GM18951 (cell line): ENCODE results near the gene CNNM3.

ENCODE experiments used
- POLR2A ChIP-seq: IDR thresholded peaks from 4 replicates; pipeline ENCODE4 v1.6.1; 2011; ENCODE audit warnings: mild to moderate bottlenecking; ENCODE audit not compliant: insufficient read length, insufficient read depth; ENCODE audit errors: extremely low read depth
- in situ Hi-C: fragments of 300-500 bp; cut with MboI; formaldehyde crosslinking; loops from one replicate; pipeline ENCODE4 v1.12.0; 2022; ENCODE audit warnings: low sequenced_read_pairs, mixed read lengths, inconsistent platforms; ENCODE audit not compliant: unreplicated experiment

CNNM3 gene

DNA sequence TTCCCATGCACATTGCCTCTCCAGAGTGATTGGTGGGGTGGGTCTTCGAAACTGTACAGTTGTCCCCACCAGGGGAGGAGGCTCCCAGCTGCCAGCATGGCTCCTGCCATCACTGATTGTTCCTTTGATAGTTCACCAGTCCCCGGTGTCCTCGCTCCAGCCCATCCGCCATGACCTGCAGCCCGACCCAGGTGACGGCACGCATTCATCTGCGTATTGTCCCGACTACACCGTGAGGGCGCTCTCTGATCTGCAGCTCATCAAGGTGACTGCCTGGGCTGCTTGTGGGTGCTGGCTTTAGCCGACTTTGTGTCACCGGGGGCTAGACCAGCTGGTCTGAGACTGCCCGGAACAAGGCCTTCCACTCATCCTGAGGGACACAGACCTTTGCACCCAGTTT lies 12.4 kb downstream of the CNNM3 start:
- in situ Hi-C loops, result no loop called here
- no peak for TF ChIP-seq POLR2A

DNA sequence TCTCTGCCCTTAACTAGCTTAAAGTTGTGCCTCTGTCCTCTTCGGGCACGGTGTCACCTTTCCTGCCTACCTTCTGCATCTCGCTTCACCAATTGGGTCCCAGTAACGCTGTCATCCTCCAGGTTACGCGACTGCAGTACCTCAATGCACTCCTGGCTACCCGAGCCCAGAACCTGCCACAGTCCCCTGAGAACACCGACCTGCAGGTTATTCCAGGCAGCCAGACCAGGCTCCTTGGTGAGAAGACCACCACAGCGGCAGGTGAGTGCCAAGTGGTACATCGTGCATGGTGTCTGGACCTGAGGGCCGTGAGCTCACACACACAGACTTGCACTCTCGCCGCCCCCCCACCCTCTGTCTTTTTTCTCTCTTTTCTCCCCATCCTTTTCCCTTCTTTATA lies 12.8 kb downstream of the CNNM3 start:
- in situ Hi-C loops, result no loop called here
- no peak for TF ChIP-seq POLR2A

DNA sequence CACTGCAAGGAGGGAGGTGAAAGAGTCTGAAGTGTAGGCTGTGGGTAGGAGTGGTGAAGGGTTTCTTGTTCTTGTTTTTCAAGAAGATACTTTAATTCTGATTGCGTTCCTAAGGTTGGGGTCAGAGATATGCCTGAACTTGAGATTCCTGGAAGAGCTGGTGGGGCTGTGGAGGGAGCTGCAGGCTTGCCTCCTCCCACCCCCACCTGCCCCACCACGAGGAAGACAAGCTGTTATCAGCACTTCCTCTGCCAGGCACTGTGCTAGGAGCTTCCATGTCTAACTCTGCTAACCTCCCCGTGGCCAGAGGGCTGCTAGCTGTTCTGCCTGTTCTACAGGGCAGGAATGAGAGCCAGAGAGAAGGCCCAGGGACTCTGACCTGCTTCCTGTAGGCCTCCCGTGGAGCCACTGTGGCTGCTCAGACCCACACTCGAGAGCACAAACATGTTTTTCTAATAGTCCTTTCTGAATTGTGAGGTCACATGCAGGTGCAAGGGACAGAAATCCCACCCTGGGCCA lies 14.0 kb downstream of the CNNM3 start:
- in situ Hi-C loops, result no loop called here
- no peak for TF ChIP-seq POLR2A

DNA sequence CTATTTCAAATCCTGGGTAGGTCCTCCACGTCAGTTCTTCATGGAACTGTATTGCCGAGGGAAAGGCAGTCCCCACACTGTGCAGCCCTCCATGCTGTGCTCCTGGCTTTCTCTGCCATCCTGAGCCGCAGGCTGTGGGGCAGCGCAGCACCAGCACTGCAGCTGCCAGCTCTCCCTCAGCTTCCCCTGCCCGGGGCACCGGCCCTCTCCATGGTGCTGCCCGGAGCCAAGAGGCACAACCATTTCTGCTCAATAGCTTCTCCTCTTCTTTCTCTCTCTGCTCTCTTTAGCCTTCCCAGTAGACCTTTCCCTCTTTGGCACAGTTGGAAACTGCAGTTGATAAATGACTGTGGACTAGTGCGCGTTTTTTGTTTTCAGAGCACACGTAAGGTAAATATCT lies 15.6 kb downstream of the CNNM3 start:
- in situ Hi-C loops, result no loop called here
- TF ChIP-seq POLR2A, result no peak

DNA sequence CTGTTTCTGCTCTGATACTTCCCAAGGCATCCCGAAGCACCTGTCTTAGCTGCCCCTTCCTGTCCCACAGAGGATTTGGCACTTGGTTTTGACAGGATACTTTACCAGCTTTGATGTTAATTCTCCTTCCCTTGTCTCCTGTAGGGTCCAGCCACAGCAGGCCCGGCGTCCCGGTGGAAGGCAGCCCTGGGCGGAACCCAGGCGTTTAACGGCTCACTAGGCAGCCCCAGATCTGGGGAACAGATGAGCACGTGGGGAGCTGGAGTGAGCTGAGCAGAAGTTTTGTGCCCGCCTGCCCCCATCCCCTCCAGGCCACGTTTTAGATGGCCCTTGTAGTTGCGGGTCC lies 16.3 kb downstream of the CNNM3 start:
- TF ChIP-seq POLR2A, result no peak
- in situ Hi-C loops, result no loop called here

DNA sequence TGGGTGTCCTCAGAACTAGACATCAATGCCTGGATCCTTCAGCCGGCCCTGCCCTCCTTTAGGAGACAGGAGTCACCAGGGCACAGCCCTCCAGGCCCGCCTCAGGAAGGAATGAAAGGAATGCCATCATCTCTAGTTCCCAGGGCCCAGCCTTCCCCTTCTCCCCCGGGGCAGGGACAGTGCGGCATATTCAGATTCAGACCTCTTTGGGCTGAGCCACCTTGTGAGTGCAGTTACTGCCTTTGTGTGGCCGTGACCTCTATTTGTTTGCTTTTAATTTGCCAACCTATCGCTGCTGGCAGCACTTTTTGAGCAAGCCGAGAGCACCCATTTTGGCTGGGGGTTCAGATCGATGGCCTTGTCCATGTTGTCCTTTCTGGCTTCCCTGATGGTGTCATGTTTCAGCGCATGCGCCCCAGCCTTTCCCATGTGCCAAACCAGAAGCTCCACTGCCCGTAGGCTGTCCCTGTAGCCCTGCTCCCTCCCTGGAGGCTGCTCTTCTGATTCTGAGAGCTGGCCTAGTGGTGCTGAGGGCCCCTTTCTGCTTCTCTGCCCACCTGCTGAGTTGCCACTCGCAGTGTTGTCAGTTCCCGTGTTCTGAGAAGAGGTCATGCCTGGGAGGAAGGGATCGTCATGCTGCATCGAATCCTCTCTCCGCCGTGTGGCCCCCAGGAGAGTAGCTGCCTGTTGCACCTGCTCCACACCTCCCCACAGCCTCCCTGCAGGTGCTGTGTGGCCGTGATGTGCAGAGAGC lies 16.9 kb downstream of the CNNM3 start:
- in situ Hi-C loops, result no loop called here

DNA sequence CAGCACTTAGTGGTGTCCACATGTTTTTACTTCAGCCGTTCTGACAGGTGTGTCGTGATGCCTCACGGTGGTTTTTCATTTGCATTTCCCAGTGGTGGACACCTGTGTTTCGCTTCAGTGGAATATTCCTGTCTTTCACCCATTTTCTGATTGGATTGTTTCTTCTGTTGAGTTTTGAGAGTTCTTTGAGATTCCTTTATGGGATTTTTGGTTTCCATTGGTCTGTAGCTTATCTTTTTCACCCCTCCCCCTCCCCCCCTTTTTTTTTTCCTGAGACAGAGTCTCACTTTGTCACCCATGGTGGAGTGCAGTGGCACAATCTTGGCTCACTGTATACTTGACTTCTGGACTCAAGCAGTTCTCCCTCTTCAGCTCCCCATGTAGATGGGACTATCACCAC lies 19.8 kb downstream of the CNNM3 start:
- TF ChIP-seq POLR2A, result no peak
- in situ Hi-C loops, result no loop called here

More for the DNA sequence above, 16.9 kb downstream of the CNNM3 start:
- TF ChIP-seq POLR2A, result no peak

DNA sequence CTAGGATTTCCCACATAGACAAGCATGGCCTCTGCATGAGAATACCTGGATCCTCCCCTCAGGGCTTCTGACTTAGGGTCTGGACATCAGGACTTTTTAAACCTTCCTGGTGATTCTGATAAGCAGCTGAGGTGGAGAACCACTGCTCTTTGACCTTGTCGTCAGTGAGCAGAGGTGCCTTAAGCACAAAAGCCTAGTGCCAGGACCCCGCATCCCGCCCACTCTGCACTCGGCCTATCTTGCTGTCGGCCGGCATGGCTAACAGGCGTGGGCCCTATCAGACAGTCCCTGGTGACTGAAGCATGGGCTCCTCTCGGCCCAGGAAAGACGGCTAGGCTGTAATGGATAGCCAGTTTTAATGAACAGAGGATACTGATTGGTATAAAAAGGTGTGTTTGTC lies 21.5 kb downstream of the CNNM3 start:
- in situ Hi-C loops, result no loop called here
- TF ChIP-seq POLR2A, result no peak

DNA sequence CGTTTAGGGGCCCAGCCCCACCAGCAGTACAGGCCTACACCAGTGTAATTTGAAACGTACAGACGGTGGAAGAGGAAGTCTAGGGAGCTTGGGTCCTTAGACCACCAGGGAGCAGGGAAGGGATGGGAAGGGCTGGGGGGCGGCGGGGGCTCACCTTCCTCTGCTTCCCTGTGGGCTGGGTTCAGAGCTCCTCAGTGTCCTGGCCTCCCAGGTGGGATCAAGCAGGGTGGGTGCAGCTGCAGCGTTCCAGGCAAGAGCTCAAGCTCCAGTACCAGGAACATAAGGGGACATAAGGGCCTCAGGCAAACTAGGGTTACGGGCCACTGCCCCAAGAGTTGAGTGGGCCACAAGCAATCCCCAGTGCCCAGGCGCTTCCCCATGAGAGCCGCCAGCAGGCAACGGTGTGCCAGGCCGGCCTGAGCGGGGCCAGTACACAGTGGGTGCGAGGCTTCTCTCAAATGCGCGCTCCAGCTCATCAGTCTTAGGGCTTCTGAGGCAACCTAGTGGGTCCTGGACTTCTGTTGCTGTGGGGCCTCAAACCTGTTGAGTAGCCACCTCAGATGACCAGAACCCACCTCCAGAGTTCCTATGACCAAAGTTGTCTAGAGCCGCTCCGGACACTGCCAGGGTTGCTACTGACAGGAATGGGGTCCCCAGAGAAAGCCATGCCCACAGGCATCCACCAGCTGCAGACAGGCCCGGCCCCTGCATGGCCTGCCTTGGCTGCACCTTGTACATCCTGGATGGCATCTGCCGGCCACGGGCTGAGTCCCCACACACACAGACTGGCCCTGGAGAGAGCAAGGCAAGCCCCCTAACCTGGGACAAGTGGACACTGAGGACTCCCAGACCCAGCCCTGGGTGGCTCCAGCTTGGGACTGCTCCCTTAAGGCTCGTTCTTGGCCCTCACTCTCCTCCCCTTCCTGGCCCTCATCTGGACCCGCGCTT lies 22.6 kb downstream of the CNNM3 start:
- no peak for TF ChIP-seq POLR2A
- in situ Hi-C loops, result no loop called here

DNA sequence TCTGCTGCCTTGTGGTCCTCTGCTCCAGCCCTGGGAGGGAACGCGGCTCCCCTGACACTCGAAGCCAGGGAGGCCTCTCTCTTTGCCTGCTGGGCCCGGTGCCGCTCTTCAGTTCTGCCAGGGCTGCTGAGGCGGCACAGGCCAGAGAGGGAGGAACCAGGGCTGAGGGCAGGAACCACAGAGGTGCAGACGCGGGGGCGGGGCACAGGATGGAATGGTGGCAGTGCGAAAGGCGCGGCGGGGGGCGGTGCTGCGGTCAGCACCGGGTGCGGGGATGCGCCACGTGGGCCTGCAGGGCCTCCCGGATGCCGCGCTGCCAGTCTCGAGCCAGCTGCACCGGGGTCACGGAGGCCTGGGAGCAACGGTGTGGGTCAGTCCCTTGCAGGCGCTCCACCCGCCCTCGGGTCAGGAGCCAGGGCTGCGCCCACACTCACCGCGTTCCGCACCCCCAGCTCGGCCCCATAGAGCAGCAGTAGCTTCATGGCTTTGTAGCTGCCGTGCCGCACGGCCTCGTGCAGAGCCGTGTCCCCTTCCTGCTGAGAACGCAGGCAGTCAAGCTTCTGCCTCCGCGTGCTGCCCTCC lies 23.3 kb downstream of the CNNM3 start:
- TF ChIP-seq POLR2A, result peak; percentile 30
- in situ Hi-C loops, result no loop called here

DNA sequence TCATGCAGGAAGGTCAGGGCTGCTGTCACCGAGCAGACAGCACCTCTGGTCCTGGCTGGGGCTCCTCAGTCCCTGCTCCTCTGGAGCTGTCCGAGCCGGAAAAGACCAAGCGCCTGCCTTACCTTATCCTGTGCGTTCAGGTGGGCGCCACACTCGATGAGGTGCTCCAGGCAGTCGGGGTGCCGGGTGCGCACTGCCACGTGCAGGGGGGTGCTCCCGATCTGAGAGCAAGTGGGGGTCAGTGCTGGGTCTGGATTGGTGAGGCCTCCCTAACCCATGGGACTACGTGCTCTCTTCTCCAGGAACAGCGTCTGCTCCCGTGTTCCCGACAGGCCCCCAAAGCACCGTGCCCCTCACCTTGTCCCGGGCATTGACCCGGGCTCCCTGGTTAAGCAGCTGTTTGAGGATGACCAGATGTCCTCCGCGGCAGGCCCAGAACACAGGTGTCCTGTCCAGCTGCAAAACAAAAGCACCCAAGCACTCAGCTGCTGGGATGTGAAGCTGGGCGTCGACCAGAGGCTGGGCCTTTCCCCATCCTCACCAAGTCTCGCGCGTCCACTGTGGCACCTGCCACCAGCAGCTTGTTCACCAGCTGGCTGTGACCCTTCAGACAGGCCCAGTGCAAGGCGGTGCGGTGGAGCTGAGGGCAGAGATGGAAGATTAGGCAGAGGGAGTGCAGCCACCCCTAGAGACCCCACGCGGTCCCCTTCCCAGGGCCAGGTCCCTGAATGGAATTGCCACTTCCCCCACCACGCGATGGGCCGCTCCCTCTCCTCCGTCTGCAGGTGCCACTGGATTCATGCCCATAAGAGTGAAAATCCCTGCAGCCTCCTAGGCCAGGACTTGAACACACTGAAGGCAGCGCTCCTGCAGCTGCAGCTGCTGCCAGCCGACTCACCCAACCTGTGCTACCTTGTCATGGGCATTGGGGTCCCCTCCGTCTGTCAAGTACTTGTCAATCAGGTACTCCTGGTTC lies 24.1 kb downstream of the CNNM3 start:
- in situ Hi-C loops, result no loop called here
- TF ChIP-seq POLR2A, result no peak

DNA sequence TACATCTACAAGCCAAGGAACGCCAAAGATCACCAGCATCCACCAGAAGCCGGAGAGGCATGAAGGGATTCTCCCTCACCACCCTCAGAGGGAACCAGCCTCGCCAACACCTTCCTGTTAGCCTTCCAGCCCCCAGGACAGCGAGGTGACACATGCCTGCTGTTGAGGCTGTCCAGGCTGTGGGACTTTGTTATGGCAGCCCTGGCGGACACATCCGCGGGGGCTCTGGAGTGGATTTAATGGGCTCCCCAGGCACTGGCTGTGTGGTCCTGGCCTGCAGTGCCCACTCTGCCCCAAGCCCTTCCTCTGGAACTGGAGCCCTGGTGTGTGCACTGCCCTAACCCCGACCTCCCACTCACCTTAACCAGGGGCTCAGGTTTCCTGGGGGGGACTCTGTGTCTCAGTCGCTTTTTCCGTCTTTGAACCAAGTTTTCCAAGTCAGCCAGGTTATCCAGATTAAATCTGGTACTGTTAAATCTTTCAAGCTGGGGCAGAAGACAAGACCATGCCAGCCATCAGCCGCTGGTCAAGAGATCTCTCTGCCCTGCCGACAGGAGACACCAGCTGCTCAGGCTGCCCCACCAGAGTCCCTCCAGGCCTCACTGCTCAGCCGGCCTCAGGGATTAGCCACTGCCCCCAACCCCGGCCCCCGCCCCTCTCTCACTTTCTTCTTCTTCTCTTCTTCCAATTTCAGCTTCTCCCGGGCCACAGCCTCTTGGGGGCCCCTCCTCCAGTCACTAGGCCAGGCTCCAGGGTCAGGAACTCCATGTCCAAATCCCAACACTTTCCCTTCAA lies 25.8 kb downstream of the CNNM3 start:
- in situ Hi-C loops, result no loop called here

More for the DNA sequence above, 25.8 kb downstream of the CNNM3 start:
- no peak for TF ChIP-seq POLR2A
